ENCODE results near the gene ERBB2. TPM values are rescaled to one million over a fixed set of nuclear protein-coding genes. Genes with fewer than 3 reads are reported as not detected.
A peak's percentile ranks its signal among the peaks of the same experiment; 100 is the strongest.

The ERBB2 gene
- total RNA-seq, 2 donors from 2014 or later = 72.7 to 78.5 TPM

DNA sequence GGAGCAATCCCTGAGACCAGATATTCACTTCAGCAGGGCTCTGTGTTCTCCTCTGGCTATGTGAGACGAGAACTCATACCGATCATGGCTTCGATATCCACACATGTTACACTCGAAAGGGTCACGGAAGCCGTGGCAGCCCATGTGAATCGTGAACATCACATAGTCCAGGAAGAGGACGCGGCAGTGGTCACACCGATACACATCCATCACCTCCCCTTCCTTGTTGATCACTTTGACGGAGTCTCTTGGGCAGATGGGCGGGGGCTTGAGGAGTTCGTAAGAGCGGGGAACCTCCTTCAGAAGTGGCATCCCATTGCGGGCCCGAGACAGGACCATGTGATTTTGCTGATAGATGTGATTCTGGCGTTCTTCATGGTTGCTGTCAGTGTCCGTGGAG, 65.9 kb downstream of the ERBB2 start:
- no peak for ATAC-seq
- intact Hi-C loops (cut with DNase I) = no loop called here
- DNase-seq = no peak

DNA sequence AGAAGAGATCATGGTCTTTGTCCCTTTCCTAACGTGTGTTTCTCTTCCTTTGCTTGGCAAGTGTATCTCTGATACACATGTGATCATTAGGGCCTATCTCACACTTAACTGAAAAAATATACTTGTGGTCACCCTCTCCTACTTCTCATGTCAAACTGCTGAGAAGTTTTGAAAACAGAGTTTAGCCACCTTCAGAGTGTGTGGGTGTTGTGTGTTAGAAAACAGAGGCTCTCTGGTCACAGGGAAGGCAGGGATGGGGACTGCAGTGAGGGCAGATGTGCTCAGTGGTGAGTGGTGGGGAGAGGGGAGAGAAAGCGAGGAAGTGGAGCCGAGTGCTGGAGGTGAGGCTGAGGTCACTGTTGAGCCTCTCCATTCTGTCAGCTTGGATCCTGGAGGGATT, 67.3 kb downstream of the ERBB2 start:
- intact Hi-C loops (cut with DNase I) = no loop called here
- DNase-seq (no peak), ATAC-seq (no peak)

DNA sequence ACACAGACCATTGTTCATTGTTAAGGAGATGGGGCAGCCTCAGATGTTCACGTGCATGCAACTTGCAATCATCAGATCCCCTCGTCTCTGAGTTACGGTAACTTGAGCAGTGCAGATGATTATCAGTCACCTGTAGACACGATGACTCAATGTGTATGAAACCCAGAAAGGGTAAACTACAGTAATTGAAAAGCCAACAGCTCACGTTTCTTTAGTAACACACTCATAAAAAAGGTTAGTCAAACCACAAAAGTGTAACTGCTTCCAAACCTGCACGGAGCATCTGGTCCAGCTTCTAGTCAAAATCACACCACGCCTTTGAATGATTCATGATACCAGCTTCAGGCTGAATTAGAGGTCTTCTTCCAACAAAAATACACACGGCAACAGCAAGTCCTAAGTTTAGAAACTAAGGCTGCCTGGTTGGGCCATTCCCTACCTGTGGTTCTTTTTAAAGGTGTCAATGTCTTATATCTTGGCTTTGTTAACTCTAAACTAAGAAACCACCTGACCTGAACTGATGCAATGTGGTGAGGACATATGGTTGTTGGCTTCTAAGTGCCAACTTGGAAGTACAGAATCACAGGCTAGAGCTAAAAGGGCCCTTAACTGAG, 70.2 kb downstream of the ERBB2 start:
- intact Hi-C loops (cut with DNase I) = no loop called here
- ATAC-seq (peak in 1 of 2 donors; percentile 41), DNase-seq (no peak)

- ATAC-seq (no peak), DNase-seq (no peak)
- intact Hi-C loops (cut with DNase I) = no loop called here
These were observed 72.6 kb downstream of the ERBB2 start for GRCh38 chr17:39772415-39772814.

- intact Hi-C loops (cut with DNase I) = no loop called here
- ATAC-seq = no peak
These were observed 73.4 kb downstream of the ERBB2 start for GRCh38 chr17:39772987-39773934.

DNA sequence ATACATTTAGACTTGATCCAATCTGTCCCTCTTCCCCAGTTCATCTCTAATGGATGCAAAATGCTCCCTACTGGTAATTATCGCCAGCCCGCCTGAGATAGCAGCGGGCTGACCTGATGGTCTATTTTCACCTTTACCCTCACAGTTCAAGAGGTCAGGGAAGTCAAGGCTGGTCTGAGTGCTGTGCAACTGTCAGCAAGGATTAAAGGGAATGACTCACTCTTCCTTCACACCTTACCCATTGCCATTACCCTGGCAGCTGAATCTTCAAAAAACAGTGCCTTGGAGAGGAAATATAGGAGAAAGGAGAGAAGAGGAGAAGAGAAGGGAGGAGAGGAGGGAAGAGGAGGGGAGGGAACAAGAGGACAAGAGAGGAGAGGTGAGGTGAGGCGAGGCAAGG, 74.2 kb downstream of the ERBB2 start:
- DNase-seq (no peak), ATAC-seq (no peak)
- intact Hi-C loops (cut with DNase I) = no loop called here

More at GRCh38 chr17:39772987-39773934, 73.4 kb downstream of the ERBB2 start:
- no peak for DNase-seq

GRCh38 chr17:39775031-39775430, 75.2 kb downstream of the ERBB2 start:
- no peak for DNase-seq
- intact Hi-C loops (cut with DNase I) = no loop called here
- no peak for ATAC-seq

DNA sequence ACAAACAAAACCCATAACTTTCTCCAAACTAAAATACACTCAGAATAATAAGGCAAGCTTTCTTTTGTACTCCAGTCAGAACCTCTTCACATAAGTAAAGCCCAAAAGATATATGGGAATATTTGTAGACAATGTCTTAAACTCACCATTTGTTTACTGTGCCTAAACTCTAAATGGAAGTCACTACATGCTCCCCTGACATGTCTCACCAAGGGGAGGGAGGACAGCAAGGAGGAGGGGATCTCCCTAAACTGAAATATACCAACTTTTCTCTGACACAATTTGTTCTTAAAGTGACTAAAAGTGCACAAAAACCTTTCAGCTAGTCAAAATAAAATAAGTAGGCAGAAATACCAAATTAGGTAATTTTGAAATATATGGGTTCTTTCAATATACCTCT, 76.4 kb downstream of the ERBB2 start:
- no peak for DNase-seq
- ATAC-seq = no peak
- intact Hi-C loops (cut with DNase I) = no loop called here

- intact Hi-C loops (cut with DNase I) = no loop called here
- no peak for DNase-seq
- no peak for ATAC-seq
These were observed 77.9 kb downstream of the ERBB2 start for GRCh38 chr17:39777534-39778365.

Small RNA genes lying within 50 kb of the gene (microRNA-seq; reads per million reads assigned to microRNA genes)
- 1.0 to 1.9 reads per million in 2 donors for gene MIR4728

Other genes starting within 250 kb of the ERBB2 start
- 10 to 100 TPM; 21.1 to 27.2 TPM for gene MED1, start 248.8 kb upstream of the ERBB2 start, total RNA-seq
- 10 to 100 TPM; 23.7 to 28.6 TPM for gene CDK12, start 238.6 kb upstream of the ERBB2 start, total RNA-seq
- gene NEUROD2, start 92.1 kb upstream of the ERBB2 start, total RNA-seq = not detected
- 1 to 10 TPM; 4.0 to 5.3 TPM for gene PPP1R1B, start 73.1 kb upstream of the ERBB2 start, total RNA-seq
- 10 to 100 TPM; 22.8 to 24.8 TPM for gene STARD3, start 62.9 kb upstream of the ERBB2 start, total RNA-seq
- 1,000 to 10,000 TPM; 1,910 to 2,797 TPM for gene TCAP, start 34.7 kb upstream of the ERBB2 start, total RNA-seq
- gene PNMT, start 31.6 kb upstream of the ERBB2 start, total RNA-seq = 10 to 100 TPM in 1 of 2 donors, 1 to 10 TPM in 1; 9.7 to 11.2 TPM
- gene PGAP3, start 12.0 kb upstream of the ERBB2 start, total RNA-seq = 10 to 100 TPM in 1 of 2 donors, 1 to 10 TPM in 1; 9.7 to 18.1 TPM
- 10 to 100 TPM; 48.7 to 55.3 TPM for gene MIEN1, start 30.5 kb downstream of the ERBB2 start, total RNA-seq
- gene GRB7, start 37.9 kb downstream of the ERBB2 start, total RNA-seq = 1 to 10 TPM; 1.3 to 2.5 TPM
- gene IKZF3, start 164.2 kb downstream of the ERBB2 start, total RNA-seq = 1 to 10 TPM; 1.0 to 1.7 TPM
- not detected for gene ZPBP2, start 168.1 kb downstream of the ERBB2 start, total RNA-seq
- 1 to 10 TPM; 2.4 to 4.2 TPM for gene GSDMB, start 218.6 kb downstream of the ERBB2 start, total RNA-seq
- 10 to 100 TPM; 39.7 to 50.4 TPM for gene ORMDL3, start 227.5 kb downstream of the ERBB2 start, total RNA-seq
- not detected for gene LRRC3C, start 227.7 kb downstream of the ERBB2 start, total RNA-seq